Hepatocyte (in vitro differentiated cells): ENCODE data around the gene RAB37.

ENCODE experiments used
- EZH2 ChIP-seq: fragments of 200-600 bp; sonication (generic); IDR thresholded peaks from 2 replicates; pipeline ENCODE4 v1.6.1; 2016; ENCODE audit warnings: antibody characterized with exemption, mild to moderate bottlenecking, borderline replicate concordance
- EZH2phosphoT487 ChIP-seq: fragments of 200-600 bp; sonication (generic); IDR thresholded peaks from one replicate; pipeline ENCODE4 v1.6.1; 2018; ENCODE audit warnings: antibody characterized with exemption, mild to moderate bottlenecking, low read depth, moderate library complexity; ENCODE audit not compliant: unreplicated experiment, severe bottlenecking
- TF ChIP-seq, protein P1 (sequence below): fragments of 200-600 bp; sonication (generic); IDR thresholded peaks from 2 replicates; pipeline ENCODE4 v1.5.1; 2016; ENCODE audit warnings: antibody characterized with exemption, mild to moderate bottlenecking; ENCODE audit not compliant: poor library complexity

DNA sequence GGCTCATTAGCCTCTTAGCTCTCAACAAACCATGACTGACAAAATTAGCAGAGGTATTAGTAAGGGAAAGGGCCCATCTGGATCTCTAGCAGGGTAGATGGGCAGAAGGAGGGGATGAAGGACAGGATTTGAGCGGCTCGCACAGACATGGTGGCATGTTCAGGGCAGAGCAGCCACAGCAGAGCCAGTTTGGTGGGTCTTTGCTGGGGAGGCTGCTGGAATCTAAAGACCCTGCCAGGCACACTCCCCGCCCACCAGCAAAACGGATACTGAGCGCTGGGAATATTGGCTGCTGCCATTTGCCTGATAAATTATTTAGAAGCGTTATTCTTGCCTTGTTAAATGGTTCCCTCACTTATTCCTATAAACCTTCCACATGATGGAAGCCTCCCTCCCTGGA lies 59.8 kb downstream of the RAB37 start:
- no peak for TF ChIP-seq EZH2phosphoT487
- TF ChIP-seq EZH2: no peak
- TF ChIP-seq, protein P1, sequence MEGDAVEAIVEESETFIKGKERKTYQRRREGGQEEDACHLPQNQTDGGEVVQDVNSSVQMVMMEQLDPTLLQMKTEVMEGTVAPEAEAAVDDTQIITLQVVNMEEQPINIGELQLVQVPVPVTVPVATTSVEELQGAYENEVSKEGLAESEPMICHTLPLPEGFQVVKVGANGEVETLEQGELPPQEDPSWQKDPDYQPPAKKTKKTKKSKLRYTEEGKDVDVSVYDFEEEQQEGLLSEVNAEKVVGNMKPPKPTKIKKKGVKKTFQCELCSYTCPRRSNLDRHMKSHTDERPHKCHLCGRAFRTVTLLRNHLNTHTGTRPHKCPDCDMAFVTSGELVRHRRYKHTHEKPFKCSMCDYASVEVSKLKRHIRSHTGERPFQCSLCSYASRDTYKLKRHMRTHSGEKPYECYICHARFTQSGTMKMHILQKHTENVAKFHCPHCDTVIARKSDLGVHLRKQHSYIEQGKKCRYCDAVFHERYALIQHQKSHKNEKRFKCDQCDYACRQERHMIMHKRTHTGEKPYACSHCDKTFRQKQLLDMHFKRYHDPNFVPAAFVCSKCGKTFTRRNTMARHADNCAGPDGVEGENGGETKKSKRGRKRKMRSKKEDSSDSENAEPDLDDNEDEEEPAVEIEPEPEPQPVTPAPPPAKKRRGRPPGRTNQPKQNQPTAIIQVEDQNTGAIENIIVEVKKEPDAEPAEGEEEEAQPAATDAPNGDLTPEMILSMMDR: no peak
